Measurements from ENCODE around the gene FBXL12.

DNA sequence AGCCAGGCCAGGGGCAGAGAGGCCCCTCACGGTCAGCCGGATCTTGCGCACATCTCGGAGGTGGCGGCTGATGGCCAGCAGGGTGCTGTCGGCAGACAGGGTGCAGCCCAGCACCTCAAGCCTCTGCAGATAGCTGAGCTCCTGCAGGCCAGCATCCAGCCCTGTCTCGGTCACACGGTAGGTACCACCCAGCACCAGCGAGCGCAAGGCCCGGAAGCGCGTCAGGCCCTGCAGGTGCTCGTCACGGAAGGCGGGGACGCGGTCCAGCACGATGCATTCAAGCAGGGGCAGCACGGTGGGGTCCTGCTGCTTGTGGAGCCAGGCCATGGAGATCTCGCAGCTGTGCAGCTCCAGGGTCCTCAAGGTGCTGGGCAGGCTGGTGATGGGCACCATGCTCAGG lies 7.7 kb downstream of the FBXL12 start:
- TF ChIP-seq CTCF (IDR thresholded peaks at IDR 0.05; ENCODE audit: low read depth, low read length) (no peak), EZH2phosphoT487 (IDR thresholded peaks at IDR 0.05; ENCODE audit: low read depth) (no peak)

Measured in OCI-LY3 (cell line).